ENCODE data around the gene DKC1.

GRCh38 chrX:154822029-154822428 lies 59.4 kb downstream of the DKC1 start:
- TF ChIP-seq CTCF (IDR thresholded peaks at IDR 0.05) (no peak), POLR2A (IDR thresholded peaks at IDR 0.05) (no peak)

Measured in body of pancreas (tissue), 4 donors.